GM13977 (cell line): ENCODE data around the gene GALNT1.

Experiments used
- DNase-seq: peaks from one replicate; pipeline ENCODE4 v3.0.0; 2012; ENCODE audit warnings: low spot score
- CTCF ChIP-seq: IDR thresholded peaks from 2 replicates; pipeline ENCODE4 v1.5.1; 2012; ENCODE audit warnings: mild to moderate bottlenecking, control low read depth; ENCODE audit not compliant: insufficient read depth; ENCODE audit errors: extremely low read depth, missing control alignments
- in situ Hi-C: fragments of 300-500 bp; cut with MboI; formaldehyde crosslinking; loops from one replicate; pipeline ENCODE4 v1.12.0; 2022; ENCODE audit warnings: low sequenced_read_pairs, low pct_unique_long_range_greater_than_20kb, mixed read lengths, inconsistent platforms; ENCODE audit not compliant: unreplicated experiment

GALNT1 gene

GRCh38 chr18:35672897-35673296, 91.4 kb downstream of the GALNT1 start:
- no peak for DNase-seq
- in situ Hi-C loops, result no loop called here
- no peak for TF ChIP-seq CTCF

- in situ Hi-C loops, result no loop called here
- no peak for TF ChIP-seq CTCF
- DNase-seq, result no peak
These were observed 92.1 kb downstream of the GALNT1 start for GRCh38 chr18:35673682-35674081.

GRCh38 chr18:35680139-35680551, 98.6 kb downstream of the GALNT1 start:
- no peak for DNase-seq
- TF ChIP-seq CTCF, result no peak
- in situ Hi-C loops, result no loop called here

GRCh38 chr18:35682281-35682867, 100.8 kb downstream of the GALNT1 start:
- TF ChIP-seq CTCF, result no peak
- no peak for DNase-seq
- in situ Hi-C loops, result no loop called here

GRCh38 chr18:35683021-35683420, 101.5 kb downstream of the GALNT1 start:
- in situ Hi-C loops, result no loop called here
- DNase-seq, result no peak
- no peak for TF ChIP-seq CTCF

GRCh38 chr18:35688757-35689156, 107.2 kb downstream of the GALNT1 start:
- peak; percentile 42 for DNase-seq
- in situ Hi-C loops, result no loop called here
- TF ChIP-seq CTCF, result no peak

GRCh38 chr18:35689728-35690127, 108.2 kb downstream of the GALNT1 start:
- no peak for DNase-seq
- no peak for TF ChIP-seq CTCF

More at GRCh38 chr18:35689728-35690127, 108.2 kb downstream of the GALNT1 start:
- in situ Hi-C loops, result no loop called here
